GM10847 (cell line): Measurements from ENCODE around the gene OLFM1.

Experiments used
- POLR2A ChIP-seq: IDR thresholded peaks from 2 replicates; pipeline ENCODE4 v1.6.1; 2011; ENCODE audit not compliant: insufficient read length; ENCODE audit errors: extremely low read depth

OLFM1 gene

GRCh38 chr9:135080286-135081263, 6.9 kb upstream of the OLFM1 start:
- TF ChIP-seq POLR2A = no peak

GRCh38 chr9:135081264-135081660, 6.2 kb upstream of the OLFM1 start:
- no peak for TF ChIP-seq POLR2A

- TF ChIP-seq POLR2A = no peak
Measured at GRCh38 chr9:135081731-135082130, 5.7 kb upstream of the OLFM1 start.

GRCh38 chr9:135082536-135082935, 4.9 kb upstream of the OLFM1 start:
- no peak for TF ChIP-seq POLR2A

GRCh38 chr9:135083241-135083810, 4.1 kb upstream of the OLFM1 start:
- no peak for TF ChIP-seq POLR2A

- TF ChIP-seq POLR2A = no peak
Measured at GRCh38 chr9:135083831-135084230, 3.6 kb upstream of the OLFM1 start.

GRCh38 chr9:135084262-135084661, 3.2 kb upstream of the OLFM1 start:
- TF ChIP-seq POLR2A = no peak

- no peak for TF ChIP-seq POLR2A
Measured at GRCh38 chr9:135084881-135085760, 2.3 kb upstream of the OLFM1 start.

- TF ChIP-seq POLR2A = no peak
Measured at GRCh38 chr9:135085830-135086546, 1.5 kb upstream of the OLFM1 start.

GRCh38 chr9:135086597-135087488, 625 bp upstream of the OLFM1 start:
- TF ChIP-seq POLR2A = no peak

GRCh38 chr9:135087899-135088347, 455 bp downstream of the OLFM1 start:
- TF ChIP-seq POLR2A = no peak

GRCh38 chr9:135088348-135088978, 995 bp downstream of the OLFM1 start:
- no peak for TF ChIP-seq POLR2A
